Measurements from ENCODE around the gene FYB2. TPM values are rescaled to one million over a fixed set of nuclear protein-coding genes. Genes with fewer than 3 reads are reported as not detected.

Gene FYB2
- total RNA-seq, 5 donors from 2014 or later (not counting 1 experiment from before 2014, with no cell fraction given): not detected

DNA sequence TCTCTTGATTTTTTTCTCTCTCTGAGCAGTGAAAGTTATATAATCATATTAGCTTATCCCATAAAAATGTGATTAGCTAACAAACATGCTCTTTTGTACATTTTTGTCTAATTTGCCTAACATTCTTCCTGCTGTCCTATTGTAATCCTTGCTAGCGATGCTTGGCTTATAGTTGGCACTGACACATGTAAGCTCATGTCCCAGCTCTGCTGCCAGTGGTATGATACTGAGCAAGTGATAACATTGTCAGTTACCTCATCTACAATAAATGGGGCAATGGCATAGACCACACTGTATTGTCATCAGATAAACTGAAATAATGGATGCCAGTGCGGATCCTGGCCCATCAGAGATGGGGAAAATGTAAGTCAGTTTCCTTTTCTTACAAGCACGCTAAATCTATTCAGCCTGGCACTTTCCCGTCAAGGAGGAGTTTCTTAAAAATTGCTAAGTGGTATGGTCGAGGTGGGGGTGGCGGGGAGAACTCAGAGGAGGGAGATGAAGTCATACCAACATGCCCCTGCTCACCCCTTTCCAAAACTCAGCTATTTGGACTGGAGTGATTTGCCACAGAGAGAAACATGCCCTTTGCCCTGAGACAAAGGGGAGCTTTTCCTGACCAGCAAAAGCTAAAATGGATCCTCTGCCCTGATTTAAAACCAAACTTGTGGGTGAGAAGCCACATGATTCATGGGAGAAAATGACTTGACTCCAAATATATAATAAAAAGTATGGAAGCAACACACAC lies 1.3 kb downstream of the FYB2 start:
- H3K4me1 ChIP-seq (ENCODE audit: control insufficient read depth in 1 of 2, extremely low read depth in 1 of 2, insufficient read depth in 2 of 2, low read length in 2 of 2): no peaks in the 10 kb centered on the region
- WGBS (ENCODE audit: insufficient coverage): 71% methylated on average over 1 of the region's 6 CpGs
- H3K27me3 ChIP-seq (replicated peaks in 1 of 2; ENCODE audit: control insufficient read depth in 2 of 2, extremely low read depth in 1 of 2, insufficient read depth in 2 of 2, low read length in 1 of 2): peaks cover 0 to 11% of the 10 kb centered on the region in 2 experiments
- H3K36me3 ChIP-seq (ENCODE audit: control insufficient read depth in 2 of 2, extremely low read depth in 1 of 2, insufficient read depth in 1 of 2, low read length in 1 of 2): no peaks in the 10 kb centered on the region
- H3K36me3 Mint-ChIP-seq: no peaks in the 10 kb centered on the region
- no peak overlapping the region for H3K4me3 Mint-ChIP-seq
- DNase-seq (no peak), ATAC-seq (replicated peaks in 1 of 4) (no peak)
- H3K4me3 ChIP-seq (ENCODE audit: control insufficient read depth in 1 of 2, extremely low read depth in 1 of 2, low read length in 1 of 2): no peak overlapping the region
- ChIA-PET POLR2A (no interaction called here), CTCF (interaction anchor here in 1 of 2 donors (1.0 kb wide), 1 partner anchor 8 kb away, joined by 3 read pairs; no protein-coding TSS in a partner anchor)
- H3K27ac Mint-ChIP-seq: no peak overlapping the region
- peaks cover 0 to 6% (median 0%) of the 10 kb centered on the region in 3 donors for H3K9me3 Mint-ChIP-seq
- H3K4me1 Mint-ChIP-seq: no peaks in the 10 kb centered on the region
- H3K27me3 Mint-ChIP-seq: peaks cover 9 to 18% of the 10 kb centered on the region in 2 donors
- no peak overlapping the region for H3K27ac ChIP-seq (ENCODE audit: low read length)
- H3K9me3 ChIP-seq: no peaks in the 10 kb centered on the region

- ChIA-PET CTCF (interaction anchor here in 1 of 2 donors (0.6 kb wide), 2 partner anchors 11 to 1527 kb away, joined by 3 read pairs; no protein-coding TSS in a partner anchor), POLR2A (no interaction called here)
- 57% methylated on average over 4 of the region's 4 CpGs for WGBS (ENCODE audit: insufficient coverage)
- Histone ChIP-seq H3K4me1 (ENCODE audit: control insufficient read depth in 1 of 2, extremely low read depth in 1 of 2, insufficient read depth in 2 of 2, low read length in 2 of 2) (no peaks in the 10 kb centered on the region), H3K9me3 (no peaks in the 10 kb centered on the region), H3K36me3 (ENCODE audit: control insufficient read depth in 2 of 2, extremely low read depth in 1 of 2, insufficient read depth in 1 of 2, low read length in 1 of 2) (no peaks in the 10 kb centered on the region), H3K4me3 (ENCODE audit: control insufficient read depth in 1 of 2, extremely low read depth in 1 of 2, low read length in 1 of 2) (no peak overlapping the region), H3K27ac (ENCODE audit: low read length) (no peak overlapping the region), H3K27me3 (replicated peaks in 1 of 2; ENCODE audit: control insufficient read depth in 2 of 2, extremely low read depth in 1 of 2, insufficient read depth in 2 of 2, low read length in 1 of 2) (peaks cover 0 to 11% of the 10 kb centered on the region in 2 experiments)
- Mint-ChIP-seq H3K4me3 (no peak overlapping the region), H3K4me1 (no peaks in the 10 kb centered on the region), H3K27ac (no peak overlapping the region), H3K9me3 (peaks cover 0 to 6% (median 0%) of the 10 kb centered on the region in 3 donors), H3K27me3 (peaks cover 14 to 21% of the 10 kb centered on the region in 2 donors), H3K36me3 (no peaks in the 10 kb centered on the region)
- ATAC-seq (replicated peaks in 1 of 4) (no peak), DNase-seq (no peak)
Observed at GRCh38 chr1:56816909-56817308, 2.3 kb downstream of the FYB2 start.

DNA sequence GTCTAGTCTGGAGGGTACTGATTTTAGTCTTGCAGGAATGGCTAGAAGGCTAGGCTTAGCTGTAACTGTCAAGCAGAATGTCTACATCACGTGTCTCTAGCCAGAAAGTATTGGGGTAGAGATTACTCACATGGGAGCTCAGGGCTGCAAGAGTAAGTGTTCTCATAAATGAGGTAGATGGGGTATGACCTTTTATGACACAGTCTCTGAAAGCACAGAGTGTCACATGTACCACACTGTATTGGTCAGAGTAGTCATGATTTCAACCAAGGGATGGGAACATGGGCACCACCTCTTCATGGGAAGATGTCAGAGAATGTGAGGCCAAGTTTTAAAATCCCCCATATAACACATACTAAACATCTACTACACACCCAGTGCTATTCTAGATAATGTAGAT lies 2.9 kb downstream of the FYB2 start:
- no peaks in the 10 kb centered on the region for H3K9me3 ChIP-seq
- Mint-ChIP-seq H3K36me3 (no peaks in the 10 kb centered on the region), H3K9me3 (peaks cover 0 to 6% (median 0%) of the 10 kb centered on the region in 3 donors), H3K4me1 (no peaks in the 10 kb centered on the region), H3K27ac (no peak overlapping the region), H3K4me3 (no peak overlapping the region), H3K27me3 (peaks cover 14 to 21% of the 10 kb centered on the region in 2 donors)
- H3K4me1 ChIP-seq (ENCODE audit: control insufficient read depth in 1 of 2, extremely low read depth in 1 of 2, insufficient read depth in 2 of 2, low read length in 2 of 2): no peaks in the 10 kb centered on the region
- H3K27ac ChIP-seq (ENCODE audit: low read length): no peak overlapping the region
- H3K4me3 ChIP-seq (ENCODE audit: control insufficient read depth in 1 of 2, extremely low read depth in 1 of 2, low read length in 1 of 2): no peak overlapping the region
- ATAC-seq (replicated peaks in 1 of 4): no peak
- ChIA-PET POLR2A (no interaction called here), CTCF (interaction anchor here in 1 of 2 donors (0.6 kb wide), 2 partner anchors 12 to 1528 kb away, joined by 3 read pairs; no protein-coding TSS in a partner anchor)
- DNase-seq: no peak
- WGBS (ENCODE audit: insufficient coverage): 50% methylated on average over 1 of the region's 1 CpG
- peaks cover 0 to 11% of the 10 kb centered on the region in 2 experiments for H3K27me3 ChIP-seq (replicated peaks in 1 of 2; ENCODE audit: control insufficient read depth in 2 of 2, extremely low read depth in 1 of 2, insufficient read depth in 2 of 2, low read length in 1 of 2)
- no peaks in the 10 kb centered on the region for H3K36me3 ChIP-seq (ENCODE audit: control insufficient read depth in 2 of 2, extremely low read depth in 1 of 2, insufficient read depth in 1 of 2, low read length in 1 of 2)

DNA sequence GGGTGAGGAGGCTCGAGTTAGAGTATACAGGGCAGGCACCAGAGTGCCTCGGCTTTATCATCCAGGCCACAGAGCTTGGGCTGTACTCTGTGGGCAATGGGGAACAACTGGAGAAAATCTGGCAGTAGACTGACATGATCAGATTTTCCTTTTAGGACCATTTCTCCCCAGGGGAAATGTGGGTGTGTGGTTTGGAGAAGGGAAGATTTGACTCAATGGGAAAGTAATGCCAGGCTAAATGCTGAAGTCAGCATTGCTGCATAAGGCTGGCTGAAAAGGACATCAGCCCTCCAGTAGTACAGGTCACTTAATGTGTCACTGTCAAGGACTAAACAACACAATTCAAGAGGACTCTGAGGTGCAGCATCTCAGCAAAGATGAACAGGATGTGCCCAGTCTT lies 5.0 kb downstream of the FYB2 start:
- POLR2A ChIA-PET: no interaction called here
- no peak overlapping the region for H3K27ac ChIP-seq (ENCODE audit: low read length)
- Mint-ChIP-seq H3K4me1 (no peaks in the 10 kb centered on the region), H3K27me3 (peaks cover 18 to 28% of the 10 kb centered on the region in 2 donors), H3K4me3 (no peak overlapping the region), H3K36me3 (no peaks in the 10 kb centered on the region), H3K9me3 (peaks cover 0 to 6% (median 0%) of the 10 kb centered on the region in 3 donors), H3K27ac (no peak overlapping the region)
- 63% methylated on average over 2 of the region's 2 CpGs for WGBS (ENCODE audit: insufficient coverage)
- H3K27me3 ChIP-seq (replicated peaks in 1 of 2; ENCODE audit: control insufficient read depth in 2 of 2, extremely low read depth in 1 of 2, insufficient read depth in 2 of 2, low read length in 1 of 2): peaks cover 0 to 1% of the 10 kb centered on the region in 2 experiments
- H3K4me1 ChIP-seq (ENCODE audit: control insufficient read depth in 1 of 2, extremely low read depth in 1 of 2, insufficient read depth in 2 of 2, low read length in 2 of 2): no peaks in the 10 kb centered on the region
- no peaks in the 10 kb centered on the region for H3K9me3 ChIP-seq
- DNase-seq: no peak
- H3K36me3 ChIP-seq (ENCODE audit: control insufficient read depth in 2 of 2, extremely low read depth in 1 of 2, insufficient read depth in 1 of 2, low read length in 1 of 2): no peaks in the 10 kb centered on the region
- no peak for ATAC-seq (replicated peaks in 1 of 4)
- CTCF ChIA-PET: no interaction called here
- no peak overlapping the region for H3K4me3 ChIP-seq (ENCODE audit: control insufficient read depth in 1 of 2, extremely low read depth in 1 of 2, low read length in 1 of 2)

DNA sequence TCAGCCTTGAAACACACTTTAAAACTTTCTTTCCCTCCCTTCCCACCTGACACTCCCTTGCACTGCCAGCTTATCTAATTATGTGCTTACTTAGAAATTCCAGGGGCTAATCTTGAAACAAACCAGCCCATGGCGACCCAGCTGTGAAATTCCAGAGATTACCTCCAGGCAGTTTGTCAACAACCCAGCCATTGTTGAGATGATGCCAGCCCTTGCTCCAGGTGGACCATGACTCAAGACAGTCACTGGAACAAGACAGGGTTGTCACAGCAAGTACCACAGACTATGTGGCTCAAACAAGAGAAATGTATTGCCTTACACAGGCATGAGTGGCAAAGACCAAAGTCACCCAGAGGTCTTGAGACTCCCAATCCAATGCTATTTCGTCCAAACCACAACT lies 7.9 kb downstream of the FYB2 start:
- Histone ChIP-seq H3K27ac (ENCODE audit: low read length) (no peak overlapping the region), H3K9me3 (no peaks in the 10 kb centered on the region), H3K4me1 (ENCODE audit: control insufficient read depth in 1 of 2, extremely low read depth in 1 of 2, insufficient read depth in 2 of 2, low read length in 2 of 2) (no peaks in the 10 kb centered on the region), H3K4me3 (ENCODE audit: control insufficient read depth in 1 of 2, extremely low read depth in 1 of 2, low read length in 1 of 2) (no peak overlapping the region), H3K27me3 (replicated peaks in 1 of 2; ENCODE audit: control insufficient read depth in 2 of 2, extremely low read depth in 1 of 2, insufficient read depth in 2 of 2, low read length in 1 of 2) (no peaks in the 10 kb centered on the region), H3K36me3 (ENCODE audit: control insufficient read depth in 2 of 2, extremely low read depth in 1 of 2, insufficient read depth in 1 of 2, low read length in 1 of 2) (no peaks in the 10 kb centered on the region)
- ChIA-PET POLR2A (no interaction called here), CTCF (no interaction called here)
- no peaks in the 10 kb centered on the region for H3K36me3 Mint-ChIP-seq
- no peaks in the 10 kb centered on the region for H3K4me1 Mint-ChIP-seq
- 50% methylated on average over 1 of the region's 2 CpGs for WGBS (ENCODE audit: insufficient coverage)
- peaks cover 0 to 6% (median 0%) of the 10 kb centered on the region in 3 donors for H3K9me3 Mint-ChIP-seq
- ATAC-seq (replicated peaks in 1 of 4) (no peak), DNase-seq (no peak)
- H3K27me3 Mint-ChIP-seq: peaks cover 18 to 21% of the 10 kb centered on the region in 2 donors
- no peak overlapping the region for H3K4me3 Mint-ChIP-seq
- no peak overlapping the region for H3K27ac Mint-ChIP-seq

- Histone ChIP-seq H3K9me3 (no peaks in the 10 kb centered on the region), H3K27ac (ENCODE audit: low read length) (no peak overlapping the region), H3K4me3 (ENCODE audit: control insufficient read depth in 1 of 2, extremely low read depth in 1 of 2, low read length in 1 of 2) (no peak overlapping the region), H3K27me3 (replicated peaks in 1 of 2; ENCODE audit: control insufficient read depth in 2 of 2, extremely low read depth in 1 of 2, insufficient read depth in 2 of 2, low read length in 1 of 2) (no peaks in the 10 kb centered on the region), H3K36me3 (ENCODE audit: control insufficient read depth in 2 of 2, extremely low read depth in 1 of 2, insufficient read depth in 1 of 2, low read length in 1 of 2) (no peaks in the 10 kb centered on the region), H3K4me1 (ENCODE audit: control insufficient read depth in 1 of 2, extremely low read depth in 1 of 2, insufficient read depth in 2 of 2, low read length in 2 of 2) (no peaks in the 10 kb centered on the region)
- WGBS (ENCODE audit: insufficient coverage): no CpG with 5 or more reads among the region's 1 CpG
- CTCF ChIA-PET: interaction anchor here in 1 of 2 donors (0.5 kb wide), 1 partner anchor 15 kb away, joined by 9 read pairs; no protein-coding TSS in a partner anchor
- ATAC-seq (replicated peaks in 1 of 4) (no peak), DNase-seq (no peak)
- Mint-ChIP-seq H3K4me3 (no peak overlapping the region), H3K36me3 (no peaks in the 10 kb centered on the region), H3K9me3 (peaks cover 0 to 4% (median 0%) of the 10 kb centered on the region in 3 donors), H3K27ac (no peak overlapping the region), H3K4me1 (no peaks in the 10 kb centered on the region), H3K27me3 (peaks cover 15 to 27% of the 10 kb centered on the region in 2 donors)
- POLR2A ChIA-PET: no interaction called here
Observed at GRCh38 chr1:56808410-56808809, 10.8 kb downstream of the FYB2 start.
